ENCODE data around the gene RPTOR.

Gene RPTOR

GRCh38 chr17:80710714-80711302, 166.2 kb downstream of the RPTOR start:
- ATAC-seq (replicated peaks; ENCODE audit: extremely low read depth, poor library complexity, severe bottlenecking) (no peak), DNase-seq (ENCODE audit: low spot score in 2 of 2) (no peak)
- Mint-ChIP-seq H3K4me3 (peak overlapping the region; percentile 65), H3K27ac (ENCODE audit: low read depth) (no peak overlapping the region), H3K27me3 (no peaks in the 10 kb centered on the region), H3K36me3 (ENCODE audit: insufficient read depth) (peaks cover 6% of the 10 kb centered on the region), H3K4me1 (peaks cover 56% of the 10 kb centered on the region), H3K9me3 (no peaks in the 10 kb centered on the region)

- Mint-ChIP-seq H3K4me3 (peak overlapping the region; percentile 69), H3K9me3 (no peaks in the 10 kb centered on the region), H3K4me1 (peaks cover 55% of the 10 kb centered on the region), H3K27ac (ENCODE audit: low read depth) (peak overlapping the region; percentile 86), H3K36me3 (ENCODE audit: insufficient read depth) (peaks cover 8% of the 10 kb centered on the region), H3K27me3 (no peaks in the 10 kb centered on the region)
- DNase-seq (ENCODE audit: low spot score in 2 of 2) (no peak), ATAC-seq (replicated peaks; ENCODE audit: extremely low read depth, poor library complexity, severe bottlenecking) (peak; percentile 66)
Observed at GRCh38 chr17:80712089-80712488, 167.5 kb downstream of the RPTOR start.

- Mint-ChIP-seq H3K27me3 (no peaks in the 10 kb centered on the region), H3K4me1 (peaks cover 59% of the 10 kb centered on the region), H3K4me3 (peak overlapping the region; percentile 69), H3K9me3 (no peaks in the 10 kb centered on the region), H3K27ac (ENCODE audit: low read depth) (peak overlapping the region; percentile 86), H3K36me3 (ENCODE audit: insufficient read depth) (peaks cover 6% of the 10 kb centered on the region)
- DNase-seq (ENCODE audit: low spot score in 2 of 2) = no peak
- ATAC-seq (replicated peaks; ENCODE audit: extremely low read depth, poor library complexity, severe bottlenecking) = no peak
Observed at GRCh38 chr17:80712606-80713005, 168.0 kb downstream of the RPTOR start.

GRCh38 chr17:80716986-80717719, 172.5 kb downstream of the RPTOR start:
- DNase-seq (ENCODE audit: low spot score in 2 of 2) (no peak), ATAC-seq (replicated peaks; ENCODE audit: extremely low read depth, poor library complexity, severe bottlenecking) (no peak)
- Mint-ChIP-seq H3K27me3 (no peaks in the 10 kb centered on the region), H3K27ac (ENCODE audit: low read depth) (no peak overlapping the region), H3K36me3 (ENCODE audit: insufficient read depth) (peaks cover 5% of the 10 kb centered on the region), H3K4me3 (no peak overlapping the region), H3K9me3 (no peaks in the 10 kb centered on the region), H3K4me1 (peaks cover 58% of the 10 kb centered on the region)

- H3K27me3 Mint-ChIP-seq = no peaks in the 10 kb centered on the region
- DNase-seq (ENCODE audit: low spot score in 2 of 2) = no peak
- H3K36me3 Mint-ChIP-seq (ENCODE audit: insufficient read depth) = peaks cover 5% of the 10 kb centered on the region
- peaks cover 58% of the 10 kb centered on the region for H3K4me1 Mint-ChIP-seq
- H3K27ac Mint-ChIP-seq (ENCODE audit: low read depth) = no peak overlapping the region
- no peak for ATAC-seq (replicated peaks; ENCODE audit: extremely low read depth, poor library complexity, severe bottlenecking)
- H3K4me3 Mint-ChIP-seq = no peak overlapping the region
- no peaks in the 10 kb centered on the region for H3K9me3 Mint-ChIP-seq
Observed at GRCh38 chr17:80717720-80718083, 173.1 kb downstream of the RPTOR start.

GRCh38 chr17:80718428-80718827, 173.8 kb downstream of the RPTOR start:
- no peaks in the 10 kb centered on the region for H3K27me3 Mint-ChIP-seq
- peaks cover 5% of the 10 kb centered on the region for H3K36me3 Mint-ChIP-seq (ENCODE audit: insufficient read depth)
- H3K9me3 Mint-ChIP-seq = no peaks in the 10 kb centered on the region
- H3K4me3 Mint-ChIP-seq = no peak overlapping the region
- no peak overlapping the region for H3K27ac Mint-ChIP-seq (ENCODE audit: low read depth)
- no peak for DNase-seq (ENCODE audit: low spot score in 2 of 2)
- peaks cover 55% of the 10 kb centered on the region for H3K4me1 Mint-ChIP-seq
- no peak for ATAC-seq (replicated peaks; ENCODE audit: extremely low read depth, poor library complexity, severe bottlenecking)

GRCh38 chr17:80719449-80719848, 174.8 kb downstream of the RPTOR start:
- no peak for DNase-seq (ENCODE audit: low spot score in 2 of 2)
- peaks cover 59% of the 10 kb centered on the region for H3K4me1 Mint-ChIP-seq
- H3K36me3 Mint-ChIP-seq (ENCODE audit: insufficient read depth) = peaks cover 5% of the 10 kb centered on the region
- peak overlapping the region; percentile 29 for H3K27ac Mint-ChIP-seq (ENCODE audit: low read depth)
- H3K9me3 Mint-ChIP-seq = no peaks in the 10 kb centered on the region
- ATAC-seq (replicated peaks; ENCODE audit: extremely low read depth, poor library complexity, severe bottlenecking) = no peak
- H3K27me3 Mint-ChIP-seq = no peaks in the 10 kb centered on the region
- no peak overlapping the region for H3K4me3 Mint-ChIP-seq

- Mint-ChIP-seq H3K27ac (ENCODE audit: low read depth) (peak overlapping the region; percentile 92), H3K36me3 (ENCODE audit: insufficient read depth) (peaks cover 5% of the 10 kb centered on the region), H3K4me3 (peak overlapping the region; percentile 74), H3K27me3 (no peaks in the 10 kb centered on the region), H3K4me1 (peaks cover 64% of the 10 kb centered on the region), H3K9me3 (no peaks in the 10 kb centered on the region)
- ATAC-seq (replicated peaks; ENCODE audit: extremely low read depth, poor library complexity, severe bottlenecking) (peak; percentile 97), DNase-seq (ENCODE audit: low spot score in 2 of 2) (peak; percentile 36 to 62)
Observed at GRCh38 chr17:80720610-80721577, 176.3 kb downstream of the RPTOR start.

- peaks cover 10% of the 10 kb centered on the region for H3K36me3 Mint-ChIP-seq (ENCODE audit: insufficient read depth)
- peak overlapping the region; percentile 27 for H3K4me3 Mint-ChIP-seq
- H3K27ac Mint-ChIP-seq (ENCODE audit: low read depth) = no peak overlapping the region
Observed at GRCh38 chr17:80722661-80723060, 178.0 kb downstream of the RPTOR start.

GRCh38 chr17:80724775-80725266, 180.2 kb downstream of the RPTOR start:
- no peak for ATAC-seq (replicated peaks; ENCODE audit: extremely low read depth, poor library complexity, severe bottlenecking)
- Mint-ChIP-seq H3K4me1 (peaks cover 46% of the 10 kb centered on the region), H3K9me3 (no peaks in the 10 kb centered on the region), H3K27me3 (no peaks in the 10 kb centered on the region), H3K27ac (ENCODE audit: low read depth) (peak overlapping the region; percentile 84), H3K4me3 (no peak overlapping the region), H3K36me3 (ENCODE audit: insufficient read depth) (peaks cover 11% of the 10 kb centered on the region)
- DNase-seq (ENCODE audit: low spot score in 2 of 2) = no peak

More at GRCh38 chr17:80722661-80723060, 178.0 kb downstream of the RPTOR start:
- no peaks in the 10 kb centered on the region for H3K9me3 Mint-ChIP-seq
- peaks cover 54% of the 10 kb centered on the region for H3K4me1 Mint-ChIP-seq
- ATAC-seq (replicated peaks; ENCODE audit: extremely low read depth, poor library complexity, severe bottlenecking) = no peak
- H3K27me3 Mint-ChIP-seq = no peaks in the 10 kb centered on the region
- no peak for DNase-seq (ENCODE audit: low spot score in 2 of 2)

- Mint-ChIP-seq H3K4me1 (peaks cover 50% of the 10 kb centered on the region), H3K4me3 (no peak overlapping the region), H3K36me3 (ENCODE audit: insufficient read depth) (peaks cover 11% of the 10 kb centered on the region), H3K9me3 (no peaks in the 10 kb centered on the region), H3K27me3 (no peaks in the 10 kb centered on the region), H3K27ac (ENCODE audit: low read depth) (no peak overlapping the region)
- no peak for DNase-seq (ENCODE audit: low spot score in 2 of 2)
- ATAC-seq (replicated peaks; ENCODE audit: extremely low read depth, poor library complexity, severe bottlenecking) = no peak
Observed at GRCh38 chr17:80725517-80725916, 180.9 kb downstream of the RPTOR start.

- H3K27ac Mint-ChIP-seq (ENCODE audit: low read depth) = no peak overlapping the region
- H3K27me3 Mint-ChIP-seq = no peaks in the 10 kb centered on the region
- peaks cover 8% of the 10 kb centered on the region for H3K36me3 Mint-ChIP-seq (ENCODE audit: insufficient read depth)
- no peaks in the 10 kb centered on the region for H3K9me3 Mint-ChIP-seq
- DNase-seq (ENCODE audit: low spot score in 2 of 2) (no peak), ATAC-seq (replicated peaks; ENCODE audit: extremely low read depth, poor library complexity, severe bottlenecking) (no peak)
- H3K4me1 Mint-ChIP-seq = peaks cover 48% of the 10 kb centered on the region
- no peak overlapping the region for H3K4me3 Mint-ChIP-seq
Observed at GRCh38 chr17:80726558-80727408, 182.1 kb downstream of the RPTOR start.

All from central memory CD8-positive, alpha-beta T cell (primary cell).